Measurements from ENCODE around the gene IQCE. TPM values are rescaled to one million over a fixed set of nuclear protein-coding genes. Genes with fewer than 3 reads are reported as not detected.

IQCE gene
- total RNA-seq, 1 experiment from 2014 or later, result 35.8 TPM

DNA sequence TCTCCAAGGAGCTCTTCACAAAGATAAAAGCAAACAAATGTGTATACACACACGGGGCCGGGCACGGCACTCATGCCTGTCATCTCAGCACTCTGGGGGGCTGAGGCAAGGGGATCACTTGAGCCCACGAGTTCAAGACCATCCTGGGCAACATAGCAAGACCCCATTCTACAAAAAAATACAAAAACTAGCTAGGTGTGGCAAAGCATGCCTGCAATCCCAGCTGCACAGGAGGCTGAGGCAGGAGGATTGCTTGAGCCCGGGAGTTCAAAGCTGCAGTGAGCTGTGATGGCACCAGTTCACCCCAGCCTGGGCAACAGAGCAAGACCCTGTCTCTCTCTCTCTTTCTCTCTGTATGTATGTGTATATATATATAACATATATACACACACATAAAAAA lies 95.3 kb downstream of the IQCE start:
- H3K9me3 ChIP-seq (ENCODE audit: insufficient read depth, low read depth), result no peaks in the 10 kb centered on the region
- peaks cover 7% of the 10 kb centered on the region for H4K20me1 ChIP-seq (ENCODE audit: insufficient read depth)
- intact Hi-C loops (cut with micrococcal nuclease; ENCODE audit: unreplicated experiment), result no loop called here
- no peak for TF ChIP-seq EZH2 (IDR thresholded peaks at IDR 0.05; ENCODE audit: low read depth)
- TF ChIP-seq, protein P1, sequence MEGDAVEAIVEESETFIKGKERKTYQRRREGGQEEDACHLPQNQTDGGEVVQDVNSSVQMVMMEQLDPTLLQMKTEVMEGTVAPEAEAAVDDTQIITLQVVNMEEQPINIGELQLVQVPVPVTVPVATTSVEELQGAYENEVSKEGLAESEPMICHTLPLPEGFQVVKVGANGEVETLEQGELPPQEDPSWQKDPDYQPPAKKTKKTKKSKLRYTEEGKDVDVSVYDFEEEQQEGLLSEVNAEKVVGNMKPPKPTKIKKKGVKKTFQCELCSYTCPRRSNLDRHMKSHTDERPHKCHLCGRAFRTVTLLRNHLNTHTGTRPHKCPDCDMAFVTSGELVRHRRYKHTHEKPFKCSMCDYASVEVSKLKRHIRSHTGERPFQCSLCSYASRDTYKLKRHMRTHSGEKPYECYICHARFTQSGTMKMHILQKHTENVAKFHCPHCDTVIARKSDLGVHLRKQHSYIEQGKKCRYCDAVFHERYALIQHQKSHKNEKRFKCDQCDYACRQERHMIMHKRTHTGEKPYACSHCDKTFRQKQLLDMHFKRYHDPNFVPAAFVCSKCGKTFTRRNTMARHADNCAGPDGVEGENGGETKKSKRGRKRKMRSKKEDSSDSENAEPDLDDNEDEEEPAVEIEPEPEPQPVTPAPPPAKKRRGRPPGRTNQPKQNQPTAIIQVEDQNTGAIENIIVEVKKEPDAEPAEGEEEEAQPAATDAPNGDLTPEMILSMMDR (conservative IDR thresholded peaks at IDR 0.05), result no peak
- H3K9me2 ChIP-seq (ENCODE audit: insufficient read depth), result no peaks in the 10 kb centered on the region
- H3K27ac ChIP-seq, result no peak overlapping the region
- CTCF ChIA-PET, result interaction anchor here (0.6 kb wide), 1 partner anchor 88 kb away, joined by 6 read pairs; no protein-coding TSS in a partner anchor
- H3K4me2 ChIP-seq, result no peak overlapping the region
- no peak overlapping the region for H3K4me3 ChIP-seq
- no peaks in the 10 kb centered on the region for H3K27me3 ChIP-seq (ENCODE audit: insufficient read depth, low read depth)
- DNase-seq, result no peak
- POLR2A ChIA-PET (ENCODE audit: unreplicated experiment), result interaction anchor here (0.6 kb wide), 1 partner anchor 25 kb away, joined by 3 read pairs; no protein-coding TSS in a partner anchor
- no peaks in the 10 kb centered on the region for H3K4me1 ChIP-seq (replicated peaks; ENCODE audit: insufficient read depth)
- H2AFZ ChIP-seq, result no peak overlapping the region
- no TSS peak for BruUV-seq (replicated peaks)
- no peaks in the 10 kb centered on the region; the same call in 1 of the 2 replicates for H3F3A ChIP-seq (ENCODE audit: insufficient read depth, low read depth)
- H3K79me2 ChIP-seq (ENCODE audit: low read depth), result no peaks in the 10 kb centered on the region
- H3K36me3 ChIP-seq (ENCODE audit: low read depth), result no peaks in the 10 kb centered on the region

DNA sequence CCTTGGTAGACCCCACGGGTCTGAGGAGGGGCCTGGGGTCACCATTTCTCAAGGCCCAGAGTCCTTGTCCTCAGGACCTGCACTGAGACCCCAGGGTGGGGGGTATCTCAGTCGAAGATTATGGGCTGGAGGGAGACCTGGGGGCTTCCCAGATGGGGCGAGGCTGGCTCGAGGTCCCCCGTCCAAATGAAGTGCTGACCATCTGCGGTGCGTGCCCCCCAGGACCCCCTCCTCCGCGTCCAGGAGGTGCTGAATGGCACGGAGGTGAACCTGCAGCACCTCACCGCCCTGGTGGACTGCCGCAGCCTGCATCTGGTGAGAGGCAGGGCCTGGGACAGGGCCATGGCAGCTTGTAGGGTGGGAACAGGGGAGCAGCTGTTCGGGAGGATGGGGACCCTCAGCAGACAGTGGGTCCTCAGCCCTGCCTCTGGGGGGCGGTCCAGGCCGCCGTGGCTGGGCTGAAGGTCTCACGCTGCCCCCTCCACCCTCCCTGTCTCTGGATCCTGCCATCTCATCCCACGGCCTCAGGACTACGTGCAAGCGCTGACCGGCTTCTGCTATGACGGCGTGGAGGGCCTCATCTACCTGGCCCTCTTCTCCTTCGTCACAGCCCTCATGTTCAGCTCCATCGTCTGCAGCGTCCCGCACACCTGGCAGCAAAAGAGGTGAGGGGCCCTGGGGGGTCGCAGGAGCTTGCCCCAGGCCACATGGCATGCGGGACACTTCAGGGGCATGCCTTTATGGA lies 97.3 kb downstream of the IQCE start:
- Histone ChIP-seq H3K9me3 (ENCODE audit: insufficient read depth, low read depth) (no peaks in the 10 kb centered on the region), H3K4me2 (no peak overlapping the region), H3K4me3 (no peak overlapping the region), H2AFZ (no peak overlapping the region), H3K27ac (no peak overlapping the region), H3K9me2 (ENCODE audit: insufficient read depth) (no peaks in the 10 kb centered on the region), H3F3A (ENCODE audit: insufficient read depth, low read depth) (no peaks in the 10 kb centered on the region; the same call in 1 of the 2 replicates), H4K20me1 (ENCODE audit: insufficient read depth) (peaks cover 4% of the 10 kb centered on the region; the same call in 1 of the 2 replicates), H3K79me2 (ENCODE audit: low read depth) (no peaks in the 10 kb centered on the region), H3K27me3 (ENCODE audit: insufficient read depth, low read depth) (no peaks in the 10 kb centered on the region), H3K4me1 (replicated peaks; ENCODE audit: insufficient read depth) (no peaks in the 10 kb centered on the region), H3K36me3 (ENCODE audit: low read depth) (no peaks in the 10 kb centered on the region)
- intact Hi-C loops (cut with micrococcal nuclease; ENCODE audit: unreplicated experiment), result no loop called here
- no peak for TF ChIP-seq EZH2 (IDR thresholded peaks at IDR 0.05; ENCODE audit: low read depth)
- TF ChIP-seq, protein P1 (conservative IDR thresholded peaks at IDR 0.05), result no peak
- no TSS peak for BruUV-seq (replicated peaks)
- CTCF ChIA-PET, result no interaction called here
- no peak for DNase-seq
- POLR2A ChIA-PET (ENCODE audit: unreplicated experiment), result no interaction called here

DNA sequence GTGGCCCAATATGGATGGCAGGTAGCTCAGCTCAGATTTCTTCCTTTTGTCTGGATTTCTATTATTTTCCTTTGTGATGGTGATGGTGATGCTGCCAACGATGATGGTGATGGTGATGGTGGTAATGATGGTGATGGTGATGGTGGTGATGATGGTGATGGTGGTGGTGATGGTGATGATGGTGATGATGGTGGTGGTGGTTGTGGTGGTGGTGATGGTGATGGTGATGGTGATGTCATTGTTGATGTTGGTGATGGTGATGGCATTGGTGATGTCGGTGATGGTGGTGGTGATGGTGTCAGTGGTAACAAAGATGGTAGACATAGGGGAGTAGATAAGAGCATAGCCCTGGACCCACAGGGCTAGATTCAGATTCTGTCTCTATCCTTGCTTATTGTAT lies 98.4 kb downstream of the IQCE start:
- Histone ChIP-seq H3K4me3 (no peak overlapping the region), H3K27ac (no peak overlapping the region), H3K9me2 (ENCODE audit: insufficient read depth) (no peaks in the 10 kb centered on the region), H3K4me2 (no peak overlapping the region), H3K79me2 (ENCODE audit: low read depth) (no peaks in the 10 kb centered on the region), H2AFZ (no peak overlapping the region), H3K9me3 (ENCODE audit: insufficient read depth, low read depth) (no peaks in the 10 kb centered on the region), H3K27me3 (ENCODE audit: insufficient read depth, low read depth) (no peaks in the 10 kb centered on the region), H3K36me3 (ENCODE audit: low read depth) (no peaks in the 10 kb centered on the region), H3F3A (ENCODE audit: insufficient read depth, low read depth) (no peaks in the 10 kb centered on the region; the same call in 1 of the 2 replicates), H3K4me1 (replicated peaks; ENCODE audit: insufficient read depth) (no peaks in the 10 kb centered on the region), H4K20me1 (ENCODE audit: insufficient read depth) (peaks cover 4% of the 10 kb centered on the region; the same call in 1 of the 2 replicates)
- intact Hi-C loops (cut with micrococcal nuclease; ENCODE audit: unreplicated experiment), result no loop called here
- POLR2A ChIA-PET (ENCODE audit: unreplicated experiment), result interaction anchor here (0.7 kb wide), 2 partner anchors 129 to 192 kb away, joined by 3 to 9 read pairs; no protein-coding TSS in a partner anchor
- no TSS peak for BruUV-seq (replicated peaks)
- DNase-seq, result no peak
- TF ChIP-seq, protein P1 (conservative IDR thresholded peaks at IDR 0.05), result no peak
- TF ChIP-seq EZH2 (IDR thresholded peaks at IDR 0.05; ENCODE audit: low read depth), result no peak
- CTCF ChIA-PET, result no interaction called here

Measured in PC-9 (cell line).